Astrocyte of the spinal cord (primary cell): ENCODE measurements around the gene NT5C.
A peak's percentile ranks its signal among the peaks of the same experiment; 100 is the strongest.

ENCODE experiments used
- DNase-seq: peaks from one replicate; pipeline ENCODE4 v3.0.0; 2011; ENCODE audit warnings: low read depth, low spot score
- H3K4me3 ChIP-seq: 2 replicates; pipeline ENCODE4 v1.5.1; 2011; ENCODE audit warnings: low read depth, mild to moderate bottlenecking, low read length, moderate library complexity
- CTCF ChIP-seq: IDR thresholded peaks from 2 replicates; pipeline ENCODE4 v1.5.1; 2012; ENCODE audit warnings: low read depth, mild to moderate bottlenecking, low read length, inconsistent platforms
- in situ Hi-C: cut with HindIII; loops from 2 replicates; pipeline ENCODE4 v1.10.0; 2017; ENCODE audit warnings: low sequenced_read_pairs

NT5C gene

DNA sequence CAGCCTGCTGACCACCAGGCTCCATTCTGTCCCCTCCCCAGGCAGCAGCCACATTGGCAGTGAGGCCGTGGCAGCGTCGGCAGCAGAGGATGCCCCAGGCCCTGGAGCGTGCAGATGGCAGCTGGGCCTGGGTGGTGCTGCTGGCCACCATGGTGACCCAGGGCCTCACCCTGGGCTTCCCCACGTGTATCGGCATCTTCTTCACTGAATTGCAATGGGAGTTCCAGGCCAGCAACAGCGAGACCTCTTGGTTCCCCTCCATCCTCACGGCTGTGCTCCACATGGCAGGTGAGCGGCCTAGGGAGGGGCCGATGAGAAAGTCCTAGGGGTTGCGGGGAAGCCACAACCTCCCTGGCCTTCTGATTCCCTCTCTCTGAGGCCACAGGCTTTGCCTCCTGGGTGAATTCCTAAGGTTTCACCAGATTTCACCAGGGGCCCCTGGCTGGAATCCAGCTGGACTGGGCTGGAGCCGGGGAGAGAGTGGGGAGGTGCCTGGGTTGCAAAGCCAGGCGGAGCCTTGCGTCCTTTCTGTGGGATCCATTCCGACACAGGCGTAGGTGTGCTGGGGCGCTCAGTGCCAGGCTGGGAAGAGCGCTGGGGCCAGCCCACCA, 37.9 kb downstream of the NT5C start:
- no peak overlapping the region for H3K4me3 ChIP-seq
- TF ChIP-seq CTCF: no peak
- DNase-seq: no peak
- in situ Hi-C loops: no loop called here

GRCh38 chr17:75091855-75092327, 39.7 kb downstream of the NT5C start:
- no peak for TF ChIP-seq CTCF
- in situ Hi-C loops: no loop called here
- H3K4me3 ChIP-seq: no peak overlapping the region
- DNase-seq: no peak

DNA sequence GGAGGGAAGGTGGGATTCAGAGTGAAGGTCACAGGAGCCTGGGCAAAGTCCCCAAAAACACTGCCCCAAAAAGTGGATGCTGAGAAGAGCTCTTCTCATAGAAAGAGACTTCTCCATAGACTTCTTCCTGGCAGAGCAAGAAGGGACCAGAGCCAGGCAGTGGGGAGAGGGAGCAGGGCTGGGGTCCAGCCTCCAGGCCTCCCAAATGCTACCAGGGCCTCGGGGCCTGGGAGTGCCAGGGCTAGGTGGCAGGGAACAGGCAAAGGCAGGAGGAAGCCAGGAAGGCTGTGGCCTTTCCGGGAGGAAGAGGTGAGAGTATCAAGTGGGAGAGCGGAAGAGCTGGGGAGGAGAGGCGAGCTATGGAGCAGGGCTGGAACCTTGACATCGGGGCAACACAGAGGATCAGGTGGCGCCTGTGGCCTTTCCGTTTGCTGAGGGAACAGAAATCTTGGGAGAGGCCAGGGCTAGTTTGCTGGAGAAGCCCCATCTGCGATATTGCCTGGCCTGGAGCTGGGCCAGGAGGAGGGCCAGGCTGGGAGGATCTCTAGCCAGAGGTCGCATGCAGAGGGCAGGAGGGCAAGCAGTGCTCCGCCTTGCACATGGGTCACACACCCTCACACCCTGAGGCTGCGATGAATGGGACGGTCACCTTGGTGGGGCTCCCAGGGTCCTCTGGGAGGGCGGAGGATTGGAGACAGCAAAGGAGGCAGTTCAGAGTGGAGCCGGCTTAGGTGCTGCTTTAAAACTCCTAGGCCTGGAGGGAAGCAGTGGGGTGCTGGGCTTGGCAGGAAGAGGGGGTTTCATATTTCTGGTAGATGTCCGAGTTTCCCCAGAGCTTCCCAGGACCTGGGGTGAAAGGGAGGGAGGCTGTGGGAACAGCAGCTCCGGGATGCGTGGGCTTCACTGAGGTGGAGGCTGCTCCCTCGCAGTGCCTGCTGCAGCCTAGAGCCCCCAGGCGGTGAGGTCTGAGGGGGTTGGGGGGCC, 40.4 kb downstream of the NT5C start:
- no peak overlapping the region for H3K4me3 ChIP-seq
- in situ Hi-C loops: no loop called here
- no peak for DNase-seq
- no peak for TF ChIP-seq CTCF

DNA sequence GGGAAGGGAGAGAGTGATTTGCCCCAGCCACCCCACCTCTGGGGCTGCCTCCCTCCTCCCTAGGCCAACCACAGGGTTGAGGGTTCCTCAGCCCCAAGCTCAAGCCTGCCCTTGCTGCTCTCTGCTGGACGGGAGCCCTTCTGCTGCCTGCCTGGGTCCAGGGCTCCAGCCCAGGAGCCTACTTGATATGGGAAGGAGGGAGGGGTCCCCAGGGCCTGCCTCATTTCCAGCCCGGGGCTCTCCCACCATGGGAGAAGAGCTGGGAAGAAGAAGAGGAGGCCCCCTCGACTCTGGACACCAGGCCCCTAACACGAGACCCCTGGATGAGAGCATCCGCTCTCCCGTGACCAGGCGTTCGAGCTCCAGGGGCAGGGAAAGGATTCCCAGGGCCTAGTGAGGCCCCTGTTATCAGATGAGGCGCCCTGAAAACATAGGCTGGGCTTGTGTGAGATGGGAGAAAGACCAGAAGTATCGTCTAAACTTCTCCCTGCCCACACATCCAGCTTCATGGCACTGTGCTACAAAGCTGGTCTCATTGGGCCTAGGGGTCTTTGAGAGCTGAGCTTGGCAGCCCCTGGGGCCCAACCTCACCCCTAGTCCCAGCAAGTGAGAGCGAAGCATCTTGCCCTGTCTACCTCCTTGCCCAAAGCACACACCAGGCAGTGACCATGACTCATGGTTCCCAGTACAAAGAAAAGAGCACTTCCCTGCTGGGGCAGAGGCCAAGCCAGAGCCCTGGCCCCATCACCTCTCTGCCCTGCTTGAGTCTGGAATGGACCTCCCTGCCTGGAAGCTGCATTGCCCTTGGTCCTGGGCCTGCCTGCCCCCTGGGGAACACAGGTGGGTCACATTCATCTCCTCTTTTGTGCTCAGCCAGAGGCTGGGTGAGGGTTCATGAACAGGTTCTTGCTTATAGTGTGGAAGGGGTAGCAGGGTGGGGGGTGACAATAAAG, 42.8 kb downstream of the NT5C start:
- no peak for TF ChIP-seq CTCF
- H3K4me3 ChIP-seq: peak overlapping the region; percentile 44
- in situ Hi-C loops: no loop called here
- DNase-seq: peak; percentile 39

GRCh38 chr17:75087558-75088453, 43.7 kb downstream of the NT5C start, which contains the start of gene SLC16A5:
Gene SLC16A5 (plus strand): TSS chr17:75087954. CDS start chr17:75093637, 5,683 bp downstream.
- H3K4me3 ChIP-seq: peak within 1 kb of the TSS; percentile 44
- in situ Hi-C loops: no loop called here
- TF ChIP-seq CTCF: no peak
- peak; percentile 70 for DNase-seq
